Astrocyte of the hippocampus (primary cell): ENCODE measurements around the gene POLE.

Source experiments
- DNase-seq: peaks from one replicate; pipeline ENCODE4 v3.0.0; 2011; ENCODE audit warnings: low read depth, low spot score

The POLE gene

GRCh38 chr12:132632521-132633228 lies 54.5 kb downstream of the POLE start:
- no peak for DNase-seq

GRCh38 chr12:132631666-132632065 lies 55.5 kb downstream of the POLE start:
- DNase-seq: no peak

GRCh38 chr12:132630672-132631071 lies 56.5 kb downstream of the POLE start:
- DNase-seq: no peak

GRCh38 chr12:132629330-132629729 lies 57.8 kb downstream of the POLE start:
- no peak for DNase-seq

- no peak for DNase-seq
These were observed 61.3 kb downstream of the POLE start for GRCh38 chr12:132625731-132626430.

- no peak for DNase-seq
These were observed 62.1 kb downstream of the POLE start for GRCh38 chr12:132624910-132625630.

- no peak for DNase-seq
These were observed 62.8 kb downstream of the POLE start for GRCh38 chr12:132624186-132624855.

GRCh38 chr12:132623072-132623869 lies 63.9 kb downstream of the POLE start:
- no peak for DNase-seq

- DNase-seq: peak; percentile 67
These were observed 64.6 kb downstream of the POLE start for GRCh38 chr12:132622437-132623071.

GRCh38 chr12:132621657-132622435 lies 65.3 kb downstream of the POLE start:
- no peak for DNase-seq

- DNase-seq: no peak
These were observed 66.1 kb downstream of the POLE start for GRCh38 chr12:132620899-132621656.

- DNase-seq: no peak
These were observed 66.8 kb downstream of the POLE start for GRCh38 chr12:132620113-132620898.

- DNase-seq: no peak
These were observed 67.6 kb downstream of the POLE start for GRCh38 chr12:132619386-132620112.

GRCh38 chr12:132619071-132619385 lies 68.1 kb downstream of the POLE start:
- no peak for DNase-seq

GRCh38 chr12:132618683-132619043 lies 68.5 kb downstream of the POLE start, which contains the start of gene P2RX2:
Gene P2RX2 (plus strand): TSS chr12:132618776. CDS start chr12:132618817, 41 bp downstream.
- no peak for DNase-seq

- no peak for DNase-seq
These were observed 69.1 kb downstream of the POLE start for GRCh38 chr12:132617822-132618682.
